SK-N-SH (cell line): ENCODE data around the gene DNAJC25. TPM values are rescaled to one million over a fixed set of nuclear protein-coding genes. Genes with fewer than 3 reads are reported as not detected.

Experiments
- CTCF ChIA-PET: fragments of 300-600, 350-600 bp; formaldehyde crosslinking; extraction: SDS; loops from one replicate; lab custom pipeline; 2021; lab: Yijun Ruan, JAX
- POLR2A ChIA-PET: fragments of 350-600 bp; sonication (Branson Sonifier 250); formaldehyde crosslinking; extraction: SDS; loops from one replicate; lab custom pipeline; 2020; ENCODE audit warnings: antibody characterized with exemption, inconsistent platforms; lab: Yijun Ruan, JAX
- DNase-seq: peaks from one replicate; pipeline ENCODE4 v3.0.0; 2012
- H2AFZ ChIP-seq: fragments of 200-600 bp; sonication (generic); 2 replicates; pipeline ENCODE4 v1.8.1; 2016; ENCODE audit warnings: antibody characterized with exemption, mild to moderate bottlenecking, low read depth
- H3F3A ChIP-seq: fragments of 200-600 bp; sonication (generic); replicated peaks from 2 replicates; pipeline ENCODE3; 2016; ENCODE audit warnings: antibody characterized with exemption, mild to moderate bottlenecking; ENCODE audit not compliant: insufficient read depth
- H3K27ac ChIP-seq, 2 experiments: fragments of 200-500 bp in 1 of 2; fragments of 200-600 bp in 1 of 2; sonication (Bioruptor generic) in 1 of 2; sonication (generic), shearing (Covaris generic) in 1 of 2; 2 replicates each; pipeline versions ENCODE4 v1.5.1 to v1.6.1; 2014 to 2016; ENCODE audit warnings: low read depth in 2 of 2, inconsistent platforms in 1 of 2, low read length in 1 of 2, mild to moderate bottlenecking in 1 of 2, mixed read lengths in 1 of 2
- H3K27me3 ChIP-seq: fragments of 200-600 bp; sonication (generic), shearing (Covaris generic); 2 replicates; pipeline ENCODE4 v1.6.1; 2016; ENCODE audit warnings: mixed run types; ENCODE audit not compliant: insufficient read depth
- H3K36me3 ChIP-seq, 2 experiments: fragments of 200-500 bp in 1 of 2; fragments of 200-600 bp in 1 of 2; sonication (Bioruptor generic) in 1 of 2; sonication (generic) in 1 of 2; replicated peaks in 1 of 2; 2 replicates each; pipeline versions ENCODE3 to v1.5.1; 2014 to 2016; ENCODE audit warnings: low read length in 1 of 2, mild to moderate bottlenecking in 1 of 2; ENCODE audit not compliant: insufficient read depth in 2 of 2, control insufficient read depth in 1 of 2
- H3K4me1 ChIP-seq, 2 experiments: fragments of 200-500 bp in 1 of 2; fragments of 200-600 bp in 1 of 2; sonication (Bioruptor generic) in 1 of 2; sonication (generic), shearing (Covaris generic) in 1 of 2; 2 replicates each; pipeline versions ENCODE4 v1.5.1 to v1.6.1; 2014 to 2016; ENCODE audit warnings: low read depth in 1 of 2, low read length in 1 of 2, mixed run types in 1 of 2; ENCODE audit not compliant: insufficient read depth in 2 of 2, control insufficient read depth in 1 of 2
- H3K4me2 ChIP-seq: fragments of 200-600 bp; sonication (generic), shearing (Covaris generic); 2 replicates; pipeline ENCODE4 v1.6.1; 2017; ENCODE audit warnings: mixed run types
- H3K4me3 ChIP-seq, 2 experiments: fragments of 200-500 bp in 1 of 2; fragments of 200-600 bp in 1 of 2; sonication (Bioruptor generic) in 1 of 2; sonication (generic), shearing (Covaris generic) in 1 of 2; 2 replicates each; pipeline versions ENCODE4 v1.5.1 to v1.8.1; 2014 to 2016; ENCODE audit warnings: low read depth in 2 of 2, inconsistent platforms in 1 of 2, low read length in 1 of 2, mild to moderate bottlenecking in 1 of 2, mixed read lengths in 1 of 2, moderate library complexity in 1 of 2
- H3K79me2 ChIP-seq: fragments of 200-600 bp; sonication (generic); 2 replicates; pipeline ENCODE4 v1.8.1; 2017; ENCODE audit warnings: mild to moderate bottlenecking; ENCODE audit not compliant: insufficient read depth
- H3K9ac ChIP-seq: fragments of 200-600 bp; sonication (generic); 2 replicates; pipeline ENCODE4 v1.6.1; 2017; ENCODE audit warnings: mixed run types
- H3K9me2 ChIP-seq: fragments of 200-600 bp; sonication (generic); 2 replicates; pipeline ENCODE4 v1.6.1; 2017; ENCODE audit warnings: mixed run types
- H3K9me3 ChIP-seq: fragments of 200-600 bp; sonication (generic); 2 replicates; pipeline ENCODE4 v1.6.1; 2017; ENCODE audit warnings: mixed run types, mild to moderate bottlenecking, moderate library complexity
- H4K20me1 ChIP-seq: fragments of 200-600 bp; sonication (generic); 2 replicates; pipeline ENCODE4 v1.6.1; 2017; ENCODE audit warnings: mild to moderate bottlenecking, mixed run types; ENCODE audit not compliant: insufficient read depth
- ELF1 ChIP-seq: IDR thresholded peaks from 2 replicates; pipeline ENCODE4 v1.4.0; 2012
- FOXJ3 ChIP-seq: sonication (generic); formaldehyde crosslinking; IDR thresholded peaks from 2 replicates; pipeline ENCODE4 v1.5.1; 2020; ENCODE audit warnings: mild to moderate bottlenecking, missing genetic modification reagents
- GATA2 ChIP-seq: sonication (generic); formaldehyde crosslinking; IDR thresholded peaks from 2 replicates; pipeline ENCODE4 v1.5.0; 2020; ENCODE audit warnings: mild to moderate bottlenecking, missing genetic modification reagents
- MXI1 ChIP-seq: IDR thresholded peaks from 2 replicates; pipeline ENCODE4 v1.6.1; 2012; ENCODE audit warnings: mild to moderate bottlenecking, low read depth, low read length, improper control_type of control experiment
- NFIC ChIP-seq: IDR thresholded peaks from 2 replicates; pipeline ENCODE4 v1.4.0; 2012; ENCODE audit warnings: borderline replicate concordance
- RAD21 ChIP-seq: IDR thresholded peaks from 2 replicates; pipeline ENCODE4 v1.6.1; 2012; ENCODE audit warnings: mild to moderate bottlenecking, low read length
- RXRA ChIP-seq: IDR thresholded peaks from 2 replicates; pipeline ENCODE4 v1.4.0; 2012; ENCODE audit warnings: low read depth, mild to moderate bottlenecking, borderline replicate concordance
- YY1 ChIP-seq: IDR thresholded peaks from 2 replicates; pipeline ENCODE4 v1.4.0; 2012; ENCODE audit warnings: low read depth, mild to moderate bottlenecking
- WGBS: methylation state at CpG from one replicate; pipeline ENCODE4 v1.1.6; 2017; ENCODE audit warnings: low lambda C conversion rate; 5-methylcytosine and 5-hydroxymethylcytosine counted together
- polyA plus RNA-seq, 3 experiments: library from polyadenylated mRNA; depleted of rRNA; stranded (reverse); fragments of >200 nt; gene quantifications; 2 replicates each; pipeline ENCODE4 v1.2.3, GENCODE V29; 2012
- TF ChIP-seq, protein P1 (sequence below): IDR thresholded peaks from 2 replicates; pipeline ENCODE4 v1.4.0; 2012; ENCODE audit warnings: low read depth
- TF ChIP-seq, protein P2 (sequence below): IDR thresholded peaks from 2 replicates; pipeline ENCODE4 v1.6.1; 2012; ENCODE audit warnings: mild to moderate bottlenecking, low read depth, low read length, moderate library complexity
- TF ChIP-seq, protein P3 (sequence below): fragments of 150-350 bp; IDR thresholded peaks from 2 replicates; pipeline ENCODE4 v1.6.1; 2016; ENCODE audit warnings: mild to moderate bottlenecking, low read depth, low read length

Gene DNAJC25
- polyA plus RNA-seq, 1 of the 3 experiments (the other 2 are of a cell fraction): 3.3 TPM

DNA sequence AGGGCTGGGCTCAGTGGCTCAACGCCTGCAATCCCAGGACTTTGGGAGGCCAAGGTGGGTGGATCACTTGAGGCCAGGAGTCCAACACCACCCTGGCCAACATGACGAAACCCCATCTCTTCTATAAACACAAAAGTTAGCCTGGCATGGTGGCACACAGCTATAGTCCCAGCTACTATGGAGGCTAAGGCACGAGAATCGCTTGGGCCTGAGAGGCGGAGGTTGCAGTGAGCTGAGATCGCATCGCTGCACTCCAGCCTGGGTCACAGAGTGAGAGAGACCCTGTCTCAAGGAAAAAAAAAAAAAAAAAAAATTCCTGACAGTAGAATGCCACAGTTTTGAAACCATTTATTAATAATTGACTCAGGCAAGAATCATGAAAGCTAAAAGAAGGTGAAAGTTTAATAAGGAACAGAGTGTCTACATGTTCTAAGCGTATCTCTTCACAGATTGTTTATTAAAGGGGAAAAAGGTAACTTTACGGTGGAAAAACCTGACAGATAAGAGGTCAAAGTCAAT is 26.0 kb upstream of the DNAJC25 start:
- 83% methylated on average over 8 of the region's 9 CpGs for WGBS

DNA sequence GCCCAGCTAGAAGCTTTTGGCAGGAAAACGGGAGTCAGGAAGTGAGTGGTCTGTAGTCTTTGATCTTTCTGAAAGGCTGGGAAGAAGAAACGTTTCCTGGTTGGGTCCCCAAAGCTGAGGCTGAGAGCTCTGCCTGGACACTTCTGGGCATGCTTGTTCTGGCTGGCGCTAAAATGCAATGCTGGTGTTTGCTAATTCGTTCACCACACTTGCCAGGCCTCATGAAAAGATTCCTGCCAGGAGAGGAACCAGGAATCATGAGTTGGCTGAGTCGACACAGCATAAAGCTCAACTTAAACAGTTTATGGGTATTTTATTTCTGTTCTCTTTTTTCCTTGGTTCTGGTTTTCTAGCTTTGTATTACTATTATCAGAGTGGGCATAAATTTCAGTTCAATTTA is 21.0 kb upstream of the DNAJC25 start:
- no peaks in the 10 kb centered on the region for H3K36me3 ChIP-seq
- no peaks in the 10 kb centered on the region for H3F3A ChIP-seq
- H3K9me3 ChIP-seq: no peaks in the 10 kb centered on the region
- H3K27ac ChIP-seq: no peak overlapping the region
- H3K9me2 ChIP-seq: no peaks in the 10 kb centered on the region
- DNase-seq: no peak
- no peak overlapping the region for H3K9ac ChIP-seq
- H3K27me3 ChIP-seq: no peaks in the 10 kb centered on the region
- 71% methylated on average over 5 of the region's 5 CpGs for WGBS
- H3K4me2 ChIP-seq: no peak overlapping the region
- no peak for TF ChIP-seq RAD21
- ChIA-PET POLR2A (interaction anchor here (1.0 kb wide), 1 partner anchor 21 kb away, joined by 3 read pairs; the partner anchor contains the start of gene DNAJC25), CTCF (interaction anchor here (1.2 to 5.6 kb wide), 2 partner anchors 11 to 12 kb away, joined by 6 to 18 read pairs; no protein-coding TSS in a partner anchor)
- no peaks in the 10 kb centered on the region for H3K4me1 ChIP-seq
- H3K4me3 ChIP-seq: no peak overlapping the region
- H3K79me2 ChIP-seq: no peaks in the 10 kb centered on the region
- H2AFZ ChIP-seq: no peak overlapping the region
- no peaks in the 10 kb centered on the region for H4K20me1 ChIP-seq

More for the DNA sequence above, 26.0 kb upstream of the DNAJC25 start:
- Histone ChIP-seq H3F3A (peaks cover 7% of the 10 kb centered on the region), H3K4me1 (no peaks in the 10 kb centered on the region), H3K79me2 (no peaks in the 10 kb centered on the region), H3K4me2 (no peak overlapping the region), H2AFZ (no peak overlapping the region), H3K27ac (no peak overlapping the region), H4K20me1 (no peaks in the 10 kb centered on the region), H3K36me3 (no peaks in the 10 kb centered on the region), H3K9me3 (no peaks in the 10 kb centered on the region), H3K27me3 (no peaks in the 10 kb centered on the region), H3K4me3 (no peak overlapping the region), H3K9me2 (no peaks in the 10 kb centered on the region), H3K9ac (no peak overlapping the region)
- CTCF ChIA-PET: interaction anchor here (1.3 to 2.3 kb wide), 2 partner anchors 17 to 19 kb away, joined by 4 to 7 read pairs; no protein-coding TSS in a partner anchor
- no peak for DNase-seq
- POLR2A ChIA-PET: no interaction called here
- no peak for TF ChIP-seq FOXJ3 (CRISPR knock-in tag)
- no peak for TF ChIP-seq MXI1
- TF ChIP-seq NFIC: no peak
- TF ChIP-seq, protein P1, sequence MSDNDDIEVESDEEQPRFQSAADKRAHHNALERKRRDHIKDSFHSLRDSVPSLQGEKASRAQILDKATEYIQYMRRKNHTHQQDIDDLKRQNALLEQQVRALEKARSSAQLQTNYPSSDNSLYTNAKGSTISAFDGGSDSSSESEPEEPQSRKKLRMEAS: no peak
- no peak for TF ChIP-seq YY1
- TF ChIP-seq, protein P2, sequence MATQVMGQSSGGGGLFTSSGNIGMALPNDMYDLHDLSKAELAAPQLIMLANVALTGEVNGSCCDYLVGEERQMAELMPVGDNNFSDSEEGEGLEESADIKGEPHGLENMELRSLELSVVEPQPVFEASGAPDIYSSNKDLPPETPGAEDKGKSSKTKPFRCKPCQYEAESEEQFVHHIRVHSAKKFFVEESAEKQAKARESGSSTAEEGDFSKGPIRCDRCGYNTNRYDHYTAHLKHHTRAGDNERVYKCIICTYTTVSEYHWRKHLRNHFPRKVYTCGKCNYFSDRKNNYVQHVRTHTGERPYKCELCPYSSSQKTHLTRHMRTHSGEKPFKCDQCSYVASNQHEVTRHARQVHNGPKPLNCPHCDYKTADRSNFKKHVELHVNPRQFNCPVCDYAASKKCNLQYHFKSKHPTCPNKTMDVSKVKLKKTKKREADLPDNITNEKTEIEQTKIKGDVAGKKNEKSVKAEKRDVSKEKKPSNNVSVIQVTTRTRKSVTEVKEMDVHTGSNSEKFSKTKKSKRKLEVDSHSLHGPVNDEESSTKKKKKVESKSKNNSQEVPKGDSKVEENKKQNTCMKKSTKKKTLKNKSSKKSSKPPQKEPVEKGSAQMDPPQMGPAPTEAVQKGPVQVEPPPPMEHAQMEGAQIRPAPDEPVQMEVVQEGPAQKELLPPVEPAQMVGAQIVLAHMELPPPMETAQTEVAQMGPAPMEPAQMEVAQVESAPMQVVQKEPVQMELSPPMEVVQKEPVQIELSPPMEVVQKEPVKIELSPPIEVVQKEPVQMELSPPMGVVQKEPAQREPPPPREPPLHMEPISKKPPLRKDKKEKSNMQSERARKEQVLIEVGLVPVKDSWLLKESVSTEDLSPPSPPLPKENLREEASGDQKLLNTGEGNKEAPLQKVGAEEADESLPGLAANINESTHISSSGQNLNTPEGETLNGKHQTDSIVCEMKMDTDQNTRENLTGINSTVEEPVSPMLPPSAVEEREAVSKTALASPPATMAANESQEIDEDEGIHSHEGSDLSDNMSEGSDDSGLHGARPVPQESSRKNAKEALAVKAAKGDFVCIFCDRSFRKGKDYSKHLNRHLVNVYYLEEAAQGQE: no peak
- TF ChIP-seq, protein P3, sequence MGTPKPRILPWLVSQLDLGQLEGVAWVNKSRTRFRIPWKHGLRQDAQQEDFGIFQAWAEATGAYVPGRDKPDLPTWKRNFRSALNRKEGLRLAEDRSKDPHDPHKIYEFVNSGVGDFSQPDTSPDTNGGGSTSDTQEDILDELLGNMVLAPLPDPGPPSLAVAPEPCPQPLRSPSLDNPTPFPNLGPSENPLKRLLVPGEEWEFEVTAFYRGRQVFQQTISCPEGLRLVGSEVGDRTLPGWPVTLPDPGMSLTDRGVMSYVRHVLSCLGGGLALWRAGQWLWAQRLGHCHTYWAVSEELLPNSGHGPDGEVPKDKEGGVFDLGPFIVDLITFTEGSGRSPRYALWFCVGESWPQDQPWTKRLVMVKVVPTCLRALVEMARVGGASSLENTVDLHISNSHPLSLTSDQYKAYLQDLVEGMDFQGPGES: no peak
- TF ChIP-seq RXRA: no peak
- no peak for TF ChIP-seq ELF1
- no peak for TF ChIP-seq GATA2 (CRISPR knock-in tag)
